SK-N-SH treated with all-trans-retinoic acid at 6 μM for 48 hours (cell line): Measurements from ENCODE around the gene PSAT1.

Experiments used
- ATAC-seq: fragments of 200-7000 bp; cut with Tn5 transposase; 3 replicates; pipeline ENCODE4 v1.9.1; 2020; ENCODE audit warnings: mild to moderate bottlenecking, moderate library complexity
- ARNTL ChIP-seq: fragments of 450-650 bp; formaldehyde crosslinking; IDR thresholded peaks from 2 replicates; pipeline ENCODE4 v1.5.0; 2020; ENCODE audit warnings: low read depth, mild to moderate bottlenecking, moderate library complexity, borderline replicate concordance
- CSDC2 ChIP-seq: fragments of 250-450 bp; sonication (Bioruptor Pico); IDR thresholded peaks from 2 replicates; pipeline ENCODE4 v1.5.0; 2020; ENCODE audit warnings: mild to moderate bottlenecking, moderate library complexity
- ESRRG ChIP-seq: fragments of 250-450 bp; sonication (Bioruptor Pico); IDR thresholded peaks from 2 replicates; pipeline ENCODE4 v1.6.1; 2021; ENCODE audit warnings: mild to moderate bottlenecking
- GLIS3 ChIP-seq: fragments of 250-450 bp; sonication (Bioruptor Pico); IDR thresholded peaks from 2 replicates; pipeline ENCODE4 v1.5.0; 2020; ENCODE audit warnings: mild to moderate bottlenecking, moderate library complexity
- ISL1 ChIP-seq: fragments of 250-450 bp; sonication (Bioruptor Pico); IDR thresholded peaks from 2 replicates; pipeline ENCODE4 v2.1.2; 2022; ENCODE audit warnings: mild to moderate bottlenecking, moderate library complexity
- OSR1 ChIP-seq: fragments of 250-450 bp; sonication (Bioruptor Pico); IDR thresholded peaks from 2 replicates; pipeline ENCODE4 v1.8.0; 2022; ENCODE audit warnings: moderate library complexity, mild to moderate bottlenecking, inconsistent platforms
- PPARA ChIP-seq: fragments of 250-450 bp; sonication (Bioruptor Pico); IDR thresholded peaks from 2 replicates; pipeline ENCODE4 v1.5.0; 2020; ENCODE audit warnings: mild to moderate bottlenecking, borderline replicate concordance
- RARB ChIP-seq: fragments of 250-450 bp; sonication (Bioruptor Pico); IDR thresholded peaks from 2 replicates; pipeline ENCODE4 v1.8.0; 2021; ENCODE audit warnings: mild to moderate bottlenecking, moderate library complexity
- SNAI2 ChIP-seq: fragments of 250-450 bp; sonication (Bioruptor Pico); IDR thresholded peaks from 2 replicates; pipeline ENCODE4 v1.5.0; 2020; ENCODE audit warnings: mild to moderate bottlenecking, moderate library complexity
- TCF4 ChIP-seq: fragments of 250-450 bp; sonication (Bioruptor Pico); IDR thresholded peaks from 2 replicates; pipeline ENCODE4 v1.8.0; 2021; ENCODE audit warnings: mild to moderate bottlenecking, moderate library complexity, borderline replicate concordance
- TOX ChIP-seq: fragments of 250-450 bp; sonication (Bioruptor Pico); IDR thresholded peaks from 2 replicates; pipeline ENCODE4 v1.8.0; 2021; ENCODE audit warnings: mild to moderate bottlenecking, moderate library complexity, borderline replicate concordance
- ZC3H10 ChIP-seq: fragments of 250-450 bp; sonication (Bioruptor Pico); IDR thresholded peaks from 2 replicates; pipeline ENCODE4 v1.5.1; 2021; ENCODE audit warnings: mild to moderate bottlenecking, moderate library complexity
- ZFP3 ChIP-seq: fragments of 250-450 bp; sonication (Bioruptor Pico); IDR thresholded peaks from 2 replicates; pipeline ENCODE4 v1.5.0; 2020; ENCODE audit warnings: mild to moderate bottlenecking, moderate library complexity
- ZFP30 ChIP-seq: fragments of 450-650 bp; formaldehyde crosslinking; IDR thresholded peaks from 2 replicates; pipeline ENCODE4 v1.5.0; 2022; ENCODE audit warnings: mild to moderate bottlenecking, moderate library complexity
- ZNF565 ChIP-seq: fragments of 450-650 bp; formaldehyde crosslinking; conservative IDR thresholded peaks from 2 replicates; pipeline ENCODE4 v1.5.0; 2020; ENCODE audit warnings: low read depth, mild to moderate bottlenecking, moderate library complexity
- ZNF8 ChIP-seq: fragments of 450-650 bp; formaldehyde crosslinking; IDR thresholded peaks from 2 replicates; pipeline ENCODE4 v1.5.0; 2020; ENCODE audit warnings: mild to moderate bottlenecking, moderate library complexity
- TF ChIP-seq, protein P1 (sequence below): fragments of 250-450 bp; sonication (Bioruptor Pico); IDR thresholded peaks from 2 replicates; pipeline ENCODE4 v1.8.0; 2020; ENCODE audit warnings: mild to moderate bottlenecking, moderate library complexity, borderline replicate concordance
- TF ChIP-seq, protein P2 (sequence below): fragments of 250-450 bp; sonication (Bioruptor Pico); IDR thresholded peaks from 2 replicates; pipeline ENCODE4 v1.5.0; 2020; ENCODE audit warnings: mild to moderate bottlenecking, moderate library complexity
- TF ChIP-seq, protein P3 (sequence below): fragments of 250-450 bp; sonication (Bioruptor Pico); IDR thresholded peaks from 2 replicates; pipeline ENCODE4 v1.8.0; 2021; ENCODE audit warnings: low read depth, mild to moderate bottlenecking, moderate library complexity, borderline replicate concordance
- TF ChIP-seq, protein P4 (sequence below): fragments of 250-450 bp; sonication (Bioruptor Pico); IDR thresholded peaks from 2 replicates; pipeline ENCODE4 v1.5.1; 2021; ENCODE audit warnings: mild to moderate bottlenecking, moderate library complexity
- TF ChIP-seq, protein P5 (sequence below): fragments of 250-450 bp; sonication (Bioruptor Pico); IDR thresholded peaks from 2 replicates; pipeline ENCODE4 v1.5.1; 2020; ENCODE audit warnings: low read depth, mild to moderate bottlenecking, moderate library complexity

The PSAT1 gene

DNA sequence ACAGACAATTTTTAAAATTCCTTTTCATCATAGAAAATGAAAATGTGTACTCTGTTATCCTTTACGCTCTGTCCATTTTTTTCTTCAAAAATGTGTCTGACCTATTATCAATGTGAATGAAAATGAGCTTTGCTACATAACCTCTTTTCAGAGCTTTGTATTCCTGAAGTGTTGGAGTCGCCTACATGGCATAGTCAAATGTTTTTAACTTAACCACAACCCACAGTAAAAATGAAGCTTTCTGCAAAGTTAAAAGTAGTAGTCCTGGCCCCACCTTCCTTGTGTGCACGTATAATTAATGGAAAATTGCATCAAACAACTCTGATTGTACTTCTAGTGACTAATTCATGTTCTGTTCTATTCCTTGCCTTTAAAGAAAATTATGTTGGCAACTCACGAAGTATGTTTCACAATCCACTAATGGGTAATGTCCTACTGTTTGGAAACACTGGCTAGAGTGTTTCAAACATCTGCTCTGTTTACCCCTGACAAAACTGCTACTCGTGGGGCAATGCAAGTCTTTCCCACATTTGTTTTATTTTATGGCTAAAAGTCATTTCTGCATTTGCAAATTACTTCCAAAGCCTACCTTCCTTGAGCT lies 18.6 kb upstream of the PSAT1 start:
- no peak for TF ChIP-seq ZNF565 (CRISPR knock-in tag)
- no peak for TF ChIP-seq OSR1 (CRISPR knock-in tag)
- no peak for TF ChIP-seq RARB (CRISPR knock-in tag)
- TF ChIP-seq, protein P1, sequence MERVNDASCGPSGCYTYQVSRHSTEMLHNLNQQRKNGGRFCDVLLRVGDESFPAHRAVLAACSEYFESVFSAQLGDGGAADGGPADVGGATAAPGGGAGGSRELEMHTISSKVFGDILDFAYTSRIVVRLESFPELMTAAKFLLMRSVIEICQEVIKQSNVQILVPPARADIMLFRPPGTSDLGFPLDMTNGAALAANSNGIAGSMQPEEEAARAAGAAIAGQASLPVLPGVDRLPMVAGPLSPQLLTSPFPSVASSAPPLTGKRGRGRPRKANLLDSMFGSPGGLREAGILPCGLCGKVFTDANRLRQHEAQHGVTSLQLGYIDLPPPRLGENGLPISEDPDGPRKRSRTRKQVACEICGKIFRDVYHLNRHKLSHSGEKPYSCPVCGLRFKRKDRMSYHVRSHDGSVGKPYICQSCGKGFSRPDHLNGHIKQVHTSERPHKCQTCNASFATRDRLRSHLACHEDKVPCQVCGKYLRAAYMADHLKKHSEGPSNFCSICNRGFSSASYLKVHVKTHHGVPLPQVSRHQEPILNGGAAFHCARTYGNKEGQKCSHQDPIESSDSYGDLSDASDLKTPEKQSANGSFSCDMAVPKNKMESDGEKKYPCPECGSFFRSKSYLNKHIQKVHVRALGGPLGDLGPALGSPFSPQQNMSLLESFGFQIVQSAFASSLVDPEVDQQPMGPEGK (CRISPR knock-in tag) = no peak
- TF ChIP-seq SNAI2 = no peak
- no peak for TF ChIP-seq TOX (CRISPR knock-in tag)
- TF ChIP-seq, protein P2, sequence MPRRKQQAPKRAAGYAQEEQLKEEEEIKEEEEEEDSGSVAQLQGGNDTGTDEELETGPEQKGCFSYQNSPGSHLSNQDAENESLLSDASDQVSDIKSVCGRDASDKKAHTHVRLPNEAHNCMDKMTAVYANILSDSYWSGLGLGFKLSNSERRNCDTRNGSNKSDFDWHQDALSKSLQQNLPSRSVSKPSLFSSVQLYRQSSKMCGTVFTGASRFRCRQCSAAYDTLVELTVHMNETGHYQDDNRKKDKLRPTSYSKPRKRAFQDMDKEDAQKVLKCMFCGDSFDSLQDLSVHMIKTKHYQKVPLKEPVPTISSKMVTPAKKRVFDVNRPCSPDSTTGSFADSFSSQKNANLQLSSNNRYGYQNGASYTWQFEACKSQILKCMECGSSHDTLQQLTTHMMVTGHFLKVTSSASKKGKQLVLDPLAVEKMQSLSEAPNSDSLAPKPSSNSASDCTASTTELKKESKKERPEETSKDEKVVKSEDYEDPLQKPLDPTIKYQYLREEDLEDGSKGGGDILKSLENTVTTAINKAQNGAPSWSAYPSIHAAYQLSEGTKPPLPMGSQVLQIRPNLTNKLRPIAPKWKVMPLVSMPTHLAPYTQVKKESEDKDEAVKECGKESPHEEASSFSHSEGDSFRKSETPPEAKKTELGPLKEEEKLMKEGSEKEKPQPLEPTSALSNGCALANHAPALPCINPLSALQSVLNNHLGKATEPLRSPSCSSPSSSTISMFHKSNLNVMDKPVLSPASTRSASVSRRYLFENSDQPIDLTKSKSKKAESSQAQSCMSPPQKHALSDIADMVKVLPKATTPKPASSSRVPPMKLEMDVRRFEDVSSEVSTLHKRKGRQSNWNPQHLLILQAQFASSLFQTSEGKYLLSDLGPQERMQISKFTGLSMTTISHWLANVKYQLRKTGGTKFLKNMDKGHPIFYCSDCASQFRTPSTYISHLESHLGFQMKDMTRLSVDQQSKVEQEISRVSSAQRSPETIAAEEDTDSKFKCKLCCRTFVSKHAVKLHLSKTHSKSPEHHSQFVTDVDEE (CRISPR knock-in tag) = no peak
- TF ChIP-seq, protein P3, sequence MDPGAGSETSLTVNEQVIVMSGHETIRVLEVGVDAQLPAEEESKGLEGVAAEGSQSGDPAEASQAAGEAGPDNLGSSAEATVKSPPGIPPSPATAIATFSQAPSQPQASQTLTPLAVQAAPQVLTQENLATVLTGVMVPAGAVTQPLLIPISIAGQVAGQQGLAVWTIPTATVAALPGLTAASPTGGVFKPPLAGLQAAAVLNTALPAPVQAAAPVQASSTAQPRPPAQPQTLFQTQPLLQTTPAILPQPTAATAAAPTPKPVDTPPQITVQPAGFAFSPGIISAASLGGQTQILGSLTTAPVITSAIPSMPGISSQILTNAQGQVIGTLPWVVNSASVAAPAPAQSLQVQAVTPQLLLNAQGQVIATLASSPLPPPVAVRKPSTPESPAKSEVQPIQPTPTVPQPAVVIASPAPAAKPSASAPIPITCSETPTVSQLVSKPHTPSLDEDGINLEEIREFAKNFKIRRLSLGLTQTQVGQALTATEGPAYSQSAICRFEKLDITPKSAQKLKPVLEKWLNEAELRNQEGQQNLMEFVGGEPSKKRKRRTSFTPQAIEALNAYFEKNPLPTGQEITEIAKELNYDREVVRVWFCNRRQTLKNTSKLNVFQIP (CRISPR knock-in tag) = no peak
- no peak for TF ChIP-seq ZFP3 (CRISPR knock-in tag)
- no peak for TF ChIP-seq ZNF8 (CRISPR knock-in tag)
- TF ChIP-seq ISL1 (CRISPR knock-in tag) = no peak
- TF ChIP-seq ZFP30 (CRISPR knock-in tag) = no peak
- TF ChIP-seq, protein P4, sequence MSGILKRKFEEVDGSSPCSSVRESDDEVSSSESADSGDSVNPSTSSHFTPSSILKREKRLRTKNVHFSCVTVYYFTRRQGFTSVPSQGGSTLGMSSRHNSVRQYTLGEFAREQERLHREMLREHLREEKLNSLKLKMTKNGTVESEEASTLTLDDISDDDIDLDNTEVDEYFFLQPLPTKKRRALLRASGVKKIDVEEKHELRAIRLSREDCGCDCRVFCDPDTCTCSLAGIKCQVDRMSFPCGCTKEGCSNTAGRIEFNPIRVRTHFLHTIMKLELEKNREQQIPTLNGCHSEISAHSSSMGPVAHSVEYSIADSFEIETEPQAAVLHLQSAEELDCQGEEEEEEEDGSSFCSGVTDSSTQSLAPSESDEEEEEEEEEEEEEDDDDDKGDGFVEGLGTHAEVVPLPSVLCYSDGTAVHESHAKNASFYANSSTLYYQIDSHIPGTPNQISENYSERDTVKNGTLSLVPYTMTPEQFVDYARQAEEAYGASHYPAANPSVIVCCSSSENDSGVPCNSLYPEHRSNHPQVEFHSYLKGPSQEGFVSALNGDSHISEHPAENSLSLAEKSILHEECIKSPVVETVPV (CRISPR knock-in tag) = no peak
- TF ChIP-seq ARNTL (CRISPR knock-in tag) = no peak
- no peak for TF ChIP-seq PPARA (CRISPR knock-in tag)
- TF ChIP-seq CSDC2 (CRISPR knock-in tag) = no peak
- TF ChIP-seq, protein P5, sequence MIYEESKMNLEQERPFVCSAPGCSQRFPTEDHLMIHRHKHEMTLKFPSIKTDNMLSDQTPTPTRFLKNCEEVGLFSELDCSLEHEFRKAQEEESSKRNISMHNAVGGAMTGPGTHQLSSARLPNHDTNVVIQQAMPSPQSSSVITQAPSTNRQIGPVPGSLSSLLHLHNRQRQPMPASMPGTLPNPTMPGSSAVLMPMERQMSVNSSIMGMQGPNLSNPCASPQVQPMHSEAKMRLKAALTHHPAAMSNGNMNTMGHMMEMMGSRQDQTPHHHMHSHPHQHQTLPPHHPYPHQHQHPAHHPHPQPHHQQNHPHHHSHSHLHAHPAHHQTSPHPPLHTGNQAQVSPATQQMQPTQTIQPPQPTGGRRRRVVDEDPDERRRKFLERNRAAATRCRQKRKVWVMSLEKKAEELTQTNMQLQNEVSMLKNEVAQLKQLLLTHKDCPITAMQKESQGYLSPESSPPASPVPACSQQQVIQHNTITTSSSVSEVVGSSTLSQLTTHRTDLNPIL = no peak
- no peak for ATAC-seq

DNA sequence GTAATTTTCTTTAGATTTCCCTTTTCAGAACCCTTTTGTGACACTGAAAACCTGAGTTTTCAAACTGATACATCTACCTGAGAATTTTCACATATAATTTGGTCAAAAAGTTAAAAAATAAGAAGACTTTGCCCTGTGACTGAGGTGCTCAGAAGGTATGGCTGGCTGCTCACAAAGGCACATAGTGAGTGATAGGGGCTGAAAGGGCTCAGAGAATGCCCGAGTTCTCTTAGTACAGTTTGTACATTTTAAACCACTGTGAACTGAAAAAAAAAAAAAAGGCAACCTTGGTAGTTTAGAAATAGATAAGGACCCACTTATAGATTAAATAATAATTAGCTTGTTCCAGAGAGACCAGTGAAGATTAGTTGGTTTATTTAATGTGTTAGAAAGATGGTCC lies 18.1 kb upstream of the PSAT1 start:
- no peak for ATAC-seq
- TF ChIP-seq ESRRG (CRISPR knock-in tag) (no peak), ZC3H10 (no peak), GLIS3 (CRISPR knock-in tag) (no peak), ZNF565 (CRISPR knock-in tag) (no peak), SNAI2 (no peak), ZFP3 (CRISPR knock-in tag) (no peak), TCF4 (CRISPR knock-in tag) (no peak)
- TF ChIP-seq, protein P3 (CRISPR knock-in tag) = no peak
- TF ChIP-seq, protein P5 = no peak
- TF ChIP-seq, protein P1 (CRISPR knock-in tag) = no peak
- TF ChIP-seq, all 23 proteins: peak for 0
